ENCODE data around the gene RPL12.

The RPL12 gene

GRCh38 chr9:127423934-127424675 lies 27.1 kb downstream of the RPL12 start, which contains the start of gene ZNF79:
Gene ZNF79, plus strand, starts transcription at chr9:127424382. Its CDS starts 406 bp downstream, at chr9:127424788.
- H3K27me3 Mint-ChIP-seq (ENCODE audit: low read depth), result no peaks in the 10 kb centered on the region
- no peak for TF ChIP-seq CTCF (IDR thresholded peaks at IDR 0.05; ENCODE audit: unreplicated experiment in 3 of 3)
- H3K36me3 Mint-ChIP-seq (ENCODE audit: low read depth), result peaks cover 10% of the 10 kb centered on the region
- peaks cover 41% of the 10 kb centered on the region for H3K4me1 Mint-ChIP-seq
- H3K9me3 Mint-ChIP-seq, result no peaks in the 10 kb centered on the region
- peak within 1 kb of the TSS; percentile 100 for H3K27ac Mint-ChIP-seq
- H3K4me3 Mint-ChIP-seq, result peak within 1 kb of the TSS; percentile 98 to 99 (median 99)

GRCh38 chr9:127423476-127423933 lies 27.7 kb downstream of the RPL12 start:
- Mint-ChIP-seq H3K27me3 (ENCODE audit: low read depth) (no peaks in the 10 kb centered on the region), H3K9me3 (no peaks in the 10 kb centered on the region), H3K36me3 (ENCODE audit: low read depth) (peaks cover 9% of the 10 kb centered on the region), H3K4me1 (peaks cover 41% of the 10 kb centered on the region), H3K27ac (peak overlapping the region; percentile 100), H3K4me3 (peak overlapping the region; percentile 98 to 99 (median 99))
- peak in 1 of 3 experiments; percentile 7 for TF ChIP-seq CTCF (IDR thresholded peaks at IDR 0.05; ENCODE audit: unreplicated experiment in 3 of 3)

GRCh38 chr9:127422787-127423186 lies 28.4 kb downstream of the RPL12 start:
- H3K36me3 Mint-ChIP-seq (ENCODE audit: low read depth), result peaks cover 7% of the 10 kb centered on the region
- H3K9me3 Mint-ChIP-seq, result no peaks in the 10 kb centered on the region

GRCh38 chr9:127422133-127422782 lies 28.9 kb downstream of the RPL12 start:
- peak overlapping the region; percentile 100 for H3K27ac Mint-ChIP-seq
- peak overlapping the region; percentile 98 to 99 (median 99) for H3K4me3 Mint-ChIP-seq
- H3K4me1 Mint-ChIP-seq, result peaks cover 43% of the 10 kb centered on the region
- H3K36me3 Mint-ChIP-seq (ENCODE audit: low read depth), result peaks cover 7% of the 10 kb centered on the region
- H3K9me3 Mint-ChIP-seq, result no peaks in the 10 kb centered on the region
- no peaks in the 10 kb centered on the region for H3K27me3 Mint-ChIP-seq (ENCODE audit: low read depth)
- no peak for TF ChIP-seq CTCF (IDR thresholded peaks at IDR 0.05; ENCODE audit: unreplicated experiment in 3 of 3)

More at GRCh38 chr9:127422787-127423186, 28.4 kb downstream of the RPL12 start:
- TF ChIP-seq CTCF (IDR thresholded peaks at IDR 0.05; ENCODE audit: unreplicated experiment in 3 of 3), result no peak
- Mint-ChIP-seq H3K4me3 (peak overlapping the region; percentile 98 to 99 (median 99)), H3K4me1 (peaks cover 41% of the 10 kb centered on the region), H3K27ac (peak overlapping the region; percentile 100), H3K27me3 (ENCODE audit: low read depth) (no peaks in the 10 kb centered on the region)

- H3K4me3 Mint-ChIP-seq, result no peak overlapping the region
- no peaks in the 10 kb centered on the region for H3K9me3 Mint-ChIP-seq
- H3K36me3 Mint-ChIP-seq (ENCODE audit: low read depth), result no peaks in the 10 kb centered on the region
- H3K4me1 Mint-ChIP-seq, result peaks cover 38% of the 10 kb centered on the region
- no peak overlapping the region for H3K27ac Mint-ChIP-seq
- H3K27me3 Mint-ChIP-seq (ENCODE audit: low read depth), result no peaks in the 10 kb centered on the region
- no peak for TF ChIP-seq CTCF (IDR thresholded peaks at IDR 0.05; ENCODE audit: unreplicated experiment in 3 of 3)
These were observed 30.1 kb downstream of the RPL12 start for GRCh38 chr9:127421057-127421456.
